B cell (primary cell): ENCODE data around the gene TMEM214. TPM values are rescaled to one million over a fixed set of nuclear protein-coding genes. Genes with fewer than 3 reads are reported as not detected.
A peak's percentile ranks its signal among the peaks of the same experiment; 100 is the strongest.

ENCODE experiments used
- ATAC-seq: fragments of 200-7000 bp; cut with Tn5 transposase; one replicate; pipeline ENCODE4 v1.10.0; 2021; ENCODE audit warnings: low read depth, mild to moderate bottlenecking, moderate number of reproducible peaks, moderate library complexity
- CTCF ChIA-PET: fragments of 350-600 bp; sonication (Branson Sonifier 250); formaldehyde crosslinking; loops from one replicate; lab custom pipeline; 2021; ENCODE audit warnings: antibody characterized with exemption, inconsistent platforms; lab: Charles Lee
- POLR2A ChIA-PET: fragments of 350-600 bp; sonication (Branson Sonifier 250); formaldehyde crosslinking; loops from one replicate; lab custom pipeline; 2021; ENCODE audit warnings: antibody characterized with exemption; lab: Charles Lee
- DNase-seq: peaks from one replicate; pipeline ENCODE4 v3.0.0; 2013
- H2AFZ ChIP-seq: 2 replicates; pipeline ENCODE4 v1.6.1; 2012; ENCODE audit warnings: mild to moderate bottlenecking, low read depth, low read length; ENCODE audit not compliant: insufficient read depth, poor library complexity, severe bottlenecking
- H3K27ac ChIP-seq, 2 donors: 1 replicate in 1 of 2; 2 replicates in 1 of 2; pipeline ENCODE4 v1.5.1; 2012 to 2013; ENCODE audit warnings: low read length in 2 of 2, mild to moderate bottlenecking in 2 of 2, moderate library complexity in 1 of 2
- H3K27me3 ChIP-seq, 4 experiments: fragments of 200-600 bp in 1 of 4; sonication (generic) in 1 of 4; replicated peaks in 1 of 4; 1 replicate in 2 of 4; 2 replicates in 2 of 4; pipeline versions ENCODE4 v1.6.1 to v1.7.0; 2013 to 2016; ENCODE audit warnings: low read length in 3 of 4, mild to moderate bottlenecking in 2 of 4, mixed read lengths in 1 of 4, moderate library complexity in 1 of 4; ENCODE audit not compliant: insufficient read depth in 4 of 4, control insufficient read depth in 3 of 4; ENCODE audit errors: control extremely low read depth in 1 of 4
- H3K36me3 ChIP-seq, 2 experiments: replicated peaks in 1 of 2; 1 replicate in 1 of 2; 2 replicates in 1 of 2; pipeline versions ENCODE4 v1.6.1 to v1.7.1; 2013; ENCODE audit warnings: low read length in 1 of 2; ENCODE audit not compliant: insufficient read depth in 2 of 2, control insufficient read depth in 1 of 2; ENCODE audit errors: control extremely low read depth in 1 of 2, extremely low read depth in 1 of 2
- H3K4me1 ChIP-seq, 2 donors: fragments of 200-600 bp in 1 of 2; sonication (generic) in 1 of 2; 1 replicate in 1 of 2; 2 replicates in 1 of 2; pipeline versions ENCODE4 v1.5.1 to v1.6.1; 2013 to 2017; ENCODE audit warnings: low read length in 2 of 2; ENCODE audit not compliant: control insufficient read depth in 2 of 2, insufficient read depth in 2 of 2
- H3K4me2 ChIP-seq: replicated peaks from 2 replicates; pipeline ENCODE3; 2012; ENCODE audit warnings: mild to moderate bottlenecking, low read depth, low read length; ENCODE audit not compliant: poor library complexity, severe bottlenecking
- H3K4me3 ChIP-seq, 5 experiments: fragments of 200-600 bp in 1 of 5; sonication (generic) in 1 of 5; 1 replicate in 3 of 5; 2 replicates in 2 of 5; pipeline versions ENCODE4 v1.5.1 to v1.7.0; 2011 to 2016; ENCODE audit warnings: low read length in 4 of 5, mild to moderate bottlenecking in 4 of 5, low read depth in 2 of 5, control low read depth in 1 of 5, moderate library complexity in 1 of 5; ENCODE audit not compliant: insufficient read depth in 1 of 5; ENCODE audit errors: control extremely low read depth in 1 of 5, extremely low read depth in 1 of 5
- H3K79me2 ChIP-seq: fragments of 200-600 bp; sonication (generic); one replicate; pipeline ENCODE4 v1.6.0; 2016; ENCODE audit warnings: low read length; ENCODE audit not compliant: control insufficient read depth, insufficient read depth
- H3K9ac ChIP-seq: fragments of 200-600 bp; sonication (generic); 2 replicates; pipeline ENCODE4 v1.6.1; 2017; ENCODE audit warnings: mild to moderate bottlenecking, low read length, moderate library complexity
- H3K9me3 ChIP-seq, 3 donors: one replicate each; pipeline versions ENCODE4 v1.6.1 to v1.7.1; 2013; ENCODE audit warnings: low read length in 2 of 3; ENCODE audit not compliant: control insufficient read depth in 2 of 3, insufficient read depth in 1 of 3; ENCODE audit errors: control extremely low read depth in 1 of 3
- H4K20me1 ChIP-seq: 2 replicates; pipeline ENCODE4 v1.6.0; 2012; ENCODE audit warnings: mild to moderate bottlenecking, low read length; ENCODE audit not compliant: insufficient read depth, control insufficient read depth, poor library complexity, severe bottlenecking
- H3K27ac Mint-ChIP-seq: one replicate; pipeline ENCODE4 v1.8.0; 2021; ENCODE audit warnings: mixed read lengths
- H3K27me3 Mint-ChIP-seq: one replicate; pipeline ENCODE4 v1.8.0; 2021; ENCODE audit warnings: mixed read lengths
- H3K4me1 Mint-ChIP-seq: one replicate; pipeline ENCODE4 v1.8.0; 2021; ENCODE audit warnings: mixed read lengths
- H3K4me3 Mint-ChIP-seq: one replicate; pipeline ENCODE4 v1.8.0; 2021; ENCODE audit warnings: mixed read lengths
- H3K9me3 Mint-ChIP-seq: one replicate; pipeline ENCODE4 v1.8.0; 2022; ENCODE audit warnings: mixed read lengths; ENCODE audit not compliant: insufficient read depth
- CTCF ChIP-seq: fragments of 200-600 bp; IDR thresholded peaks from one replicate; pipeline ENCODE4 v1.8.0; 2022; ENCODE audit warnings: antibody characterized with exemption, mild to moderate bottlenecking
- EZH2 ChIP-seq: IDR thresholded peaks from 2 replicates; pipeline ENCODE4 v1.6.1; 2012; ENCODE audit warnings: borderline replicate concordance, low read depth, mild to moderate bottlenecking, moderate library complexity, low read length; ENCODE audit not compliant: insufficient read depth, poor library complexity, severe bottlenecking
- WGBS: methylation state at CpG from one replicate; pipeline ENCODE4 v1.1.5; 2013; ENCODE audit warnings: missing lambda C conversion rate; ENCODE audit not compliant: insufficient coverage; 5-methylcytosine and 5-hydroxymethylcytosine counted together
- intact Hi-C: fragments of 100-400 bp; cut with micrococcal nuclease; formaldehyde crosslinking; loops from one replicate; pipeline ENCODE4 v1.10.0; 2022
- polyA plus RNA-seq: library from polyadenylated mRNA; depleted of rRNA; stranded (reverse); fragments of >200 nt; gene quantifications from 2 replicates; pipeline ENCODE4 v1.2.3, GENCODE V29; 2012
- total RNA-seq, 2 donors: library from RNA; stranded (reverse); fragments of 120-200 nt in 1 of 2; gene quantifications; 1 replicate in 1 of 2; 2 replicates in 1 of 2; pipeline versions ENCODE4 v1.2.3 to v1.2.4, GENCODE V29; 2013 to 2022

The TMEM214 gene
- total and polyA plus RNA-seq, 2 donors (not counting 1 experiment from before 2014, with no cell fraction given): 80.1 to 91.1 TPM

GRCh38 chr2:27029051-27029450, 3.7 kb upstream of the TMEM214 start:
- TF ChIP-seq CTCF (no peak), EZH2 (no peak)
- H3K4me1 Mint-ChIP-seq: peaks cover 21% of the 10 kb centered on the region
- H3K27ac Mint-ChIP-seq: no peak overlapping the region
- Histone ChIP-seq H3K27ac (no peak overlapping the region), H3K4me2 (no peak overlapping the region), H3K9ac (no peak overlapping the region), H3K9me3 (no peaks in the 10 kb centered on the region), H4K20me1 (peaks cover 10% of the 10 kb centered on the region), H2AFZ (no peak overlapping the region), H3K27me3 (no peaks in the 10 kb centered on the region), H3K79me2 (peaks cover 37% of the 10 kb centered on the region), H3K4me3 (no peak overlapping the region), H3K4me1 (peaks cover 12 to 16% of the 10 kb centered on the region in 2 donors), H3K36me3 (peaks cover 0 to 3% of the 10 kb centered on the region in 2 experiments)
- H3K9me3 Mint-ChIP-seq: no peaks in the 10 kb centered on the region
- ATAC-seq: no peak
- WGBS: 88% methylated on average over 2 of the region's 2 CpGs
- H3K27me3 Mint-ChIP-seq: no peaks in the 10 kb centered on the region
- no peak for DNase-seq
- POLR2A ChIA-PET: interaction anchor here (1.3 kb wide), 1 partner anchor 22 kb away, joined by 4 read pairs; the partner anchor contains the start of gene AGBL5
- CTCF ChIA-PET: interaction anchor here (1.0 kb wide), 1 partner anchor 22 kb away, joined by 3 read pairs; the partner anchor contains the start of gene AGBL5
- H3K4me3 Mint-ChIP-seq: no peak overlapping the region
- intact Hi-C loops: no loop called here

GRCh38 chr2:27033253-27033852, 588 bp downstream of the TMEM214 start:
- no peaks in the 10 kb centered on the region for H3K27me3 ChIP-seq
- H3K27ac ChIP-seq: peak overlapping the region; percentile 13 to 78
- TF ChIP-seq EZH2: no peak
- TF ChIP-seq CTCF: no peak
- peaks cover 41% of the 10 kb centered on the region for H4K20me1 ChIP-seq
- peaks cover 1 to 35% of the 10 kb centered on the region in 2 experiments for H3K36me3 ChIP-seq
- intact Hi-C loops: no loop called here
- peaks cover 44% of the 10 kb centered on the region for H3K79me2 ChIP-seq
- H3K27me3 Mint-ChIP-seq: no peaks in the 10 kb centered on the region
- POLR2A ChIA-PET: interaction anchor here (2.4 kb wide), 1 partner anchor 17 kb away, joined by 12 read pairs; the partner anchor contains the start of gene AGBL5
- H3K9me3 ChIP-seq: no peaks in the 10 kb centered on the region
- H3K9ac ChIP-seq: peak overlapping the region; percentile 78
- H3K9me3 Mint-ChIP-seq: no peaks in the 10 kb centered on the region
- peak overlapping the region; percentile 93 for H3K27ac Mint-ChIP-seq
- no peak for ATAC-seq
- peak overlapping the region; percentile 93 for H2AFZ ChIP-seq
- no peak for DNase-seq
- H3K4me1 ChIP-seq: peaks cover 16 to 23% of the 10 kb centered on the region in 2 donors
- CTCF ChIA-PET: interaction anchor here (1.2 to 4.9 kb wide), 3 partner anchors 17 to 71 kb away, joined by 3 to 21 read pairs (median 4); partner anchors contain the start of genes AGBL5 and OST4
- H3K4me3 Mint-ChIP-seq: peak overlapping the region; percentile 95
- peak overlapping the region; percentile 79 for H3K4me2 ChIP-seq
- H3K4me1 Mint-ChIP-seq: peaks cover 29% of the 10 kb centered on the region
- 1% methylated on average over 6 of the region's 11 CpGs for WGBS
- peak overlapping the region; percentile 64 to 93 (median 78) for H3K4me3 ChIP-seq
